SJSA1 (cell line): Measurements from ENCODE around the gene KRTAP10-3. TPM values are rescaled to one million over a fixed set of nuclear protein-coding genes. Genes with fewer than 3 reads are reported as not detected.

Source experiments
- DNase-seq, 2 experiments: peaks; one replicate each; pipeline ENCODE4 v3.0.0-alpha.2; 2015 to 2020; ENCODE audit warnings: low spot score in 2 of 2, low read depth in 1 of 2
- H3K27ac ChIP-seq: fragments of 250-450 bp; sonication (Bioruptor Pico); 2 replicates; pipeline ENCODE4 v1.5.1; 2020; ENCODE audit warnings: mild to moderate bottlenecking, moderate library complexity
- H3K27me3 ChIP-seq: fragments of 250-450 bp; sonication (Bioruptor Pico); replicated peaks from 2 replicates; pipeline ENCODE4 v1.5.1; 2020; ENCODE audit warnings: mild to moderate bottlenecking, moderate library complexity
- H3K36me3 ChIP-seq: fragments of 250-450 bp; sonication (Bioruptor Pico); 2 replicates; pipeline ENCODE4 v1.5.1; 2020; ENCODE audit warnings: mild to moderate bottlenecking
- H3K4me1 ChIP-seq: fragments of 250-450 bp; sonication (Bioruptor Pico); replicated peaks from 2 replicates; pipeline ENCODE4 v1.6.1; 2021; ENCODE audit warnings: mild to moderate bottlenecking
- H3K4me3 ChIP-seq: fragments of 250-450 bp; sonication (Bioruptor Pico); 2 replicates; pipeline ENCODE4 v1.5.1; 2020; ENCODE audit warnings: mild to moderate bottlenecking
- H3K9me3 ChIP-seq: fragments of 250-450 bp; sonication (Bioruptor Pico); replicated peaks from 2 replicates; pipeline ENCODE4 v1.5.1; 2020; ENCODE audit warnings: mild to moderate bottlenecking
- total RNA-seq: library from RNA; depleted of rRNA; stranded (reverse); fragments of >200 nt; shearing (Covaris generic); gene quantifications from 2 replicates; pipeline ENCODE4 v1.2.3, GENCODE V29; 2014

Gene KRTAP10-3
- total RNA-seq, 1 experiment from 2014 or later = not detected

DNA sequence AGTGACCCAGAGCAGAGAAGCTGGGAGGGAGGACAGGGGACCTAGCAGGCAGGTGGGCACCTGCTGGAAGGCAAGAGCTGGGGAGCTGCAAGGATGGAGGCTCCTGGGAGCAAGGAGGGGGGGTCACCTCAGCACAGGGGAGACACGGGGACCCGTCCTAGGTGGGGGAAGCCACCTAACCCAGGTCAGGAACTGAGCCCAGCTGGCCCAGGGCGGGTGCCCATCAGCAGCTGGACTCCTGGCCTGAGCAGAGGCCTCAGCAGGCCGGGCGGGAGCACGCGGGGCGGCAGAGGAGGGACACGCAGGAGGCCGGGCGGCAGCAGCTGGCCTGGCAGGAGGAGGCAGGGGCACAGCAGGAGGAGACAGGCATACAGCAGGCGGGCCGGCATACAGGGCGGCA, 19.5 kb downstream of the KRTAP10-3 start:
- Histone ChIP-seq H3K36me3 (no peaks in the 10 kb centered on the region), H3K9me3 (no peaks in the 10 kb centered on the region), H3K4me1 (no peaks in the 10 kb centered on the region), H3K27ac (no peak overlapping the region), H3K27me3 (peaks cover 3% of the 10 kb centered on the region; the same call in 1 of the 2 replicates), H3K4me3 (no peak overlapping the region)
- no peak for DNase-seq

DNA sequence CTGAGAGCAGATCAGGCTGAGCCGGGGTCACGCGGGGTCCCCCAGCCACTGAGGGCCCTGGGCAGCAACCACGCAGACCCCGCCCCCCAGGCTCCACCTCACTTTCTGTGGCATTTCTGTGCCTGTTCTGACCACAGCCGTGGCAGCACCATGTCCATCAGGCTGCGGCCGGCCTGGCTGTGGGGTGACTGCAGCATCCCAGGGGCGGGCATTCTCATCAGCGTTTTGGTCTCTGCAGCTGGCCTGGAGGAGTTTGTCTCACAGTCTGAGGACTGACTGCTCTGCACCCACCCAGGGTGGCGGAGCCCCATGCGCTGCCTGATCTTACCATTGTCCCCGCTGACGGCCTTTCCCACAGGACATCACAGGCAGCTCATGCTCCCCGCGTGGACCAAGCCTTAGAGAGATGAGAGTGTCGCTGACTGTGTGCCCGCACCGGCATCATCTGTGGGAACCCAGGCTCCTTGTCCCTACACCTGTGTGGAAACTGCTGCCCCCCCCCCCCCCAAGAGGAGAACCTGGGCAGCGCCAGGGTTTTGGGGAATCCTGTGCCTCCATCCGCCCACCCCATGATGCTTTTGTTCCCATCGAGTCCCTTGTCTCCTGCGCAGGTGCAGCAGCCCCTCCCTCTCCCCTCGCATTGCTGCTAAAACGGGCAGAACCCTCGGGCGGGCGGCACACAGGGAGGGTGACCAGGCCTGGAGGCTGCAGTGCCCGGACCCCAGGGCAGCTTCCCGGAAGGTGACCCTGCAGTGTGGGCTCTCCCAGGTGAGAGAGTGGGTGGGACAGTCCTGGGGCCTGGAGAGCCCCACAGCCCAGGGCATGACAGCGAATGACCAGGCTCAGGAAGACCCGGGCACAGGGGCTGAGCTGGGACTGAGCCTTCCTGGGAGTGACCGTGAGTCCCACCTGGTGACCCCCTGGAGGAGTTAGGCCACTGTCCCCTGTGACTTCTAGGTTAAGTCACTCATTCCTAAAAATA, 20.4 kb downstream of the KRTAP10-3 start:
- Histone ChIP-seq H3K9me3 (no peaks in the 10 kb centered on the region), H3K27ac (no peak overlapping the region), H3K27me3 (peaks cover 3% of the 10 kb centered on the region; the same call in 1 of the 2 replicates), H3K4me3 (no peak overlapping the region), H3K4me1 (no peaks in the 10 kb centered on the region), H3K36me3 (no peaks in the 10 kb centered on the region)
- no peak for DNase-seq

DNA sequence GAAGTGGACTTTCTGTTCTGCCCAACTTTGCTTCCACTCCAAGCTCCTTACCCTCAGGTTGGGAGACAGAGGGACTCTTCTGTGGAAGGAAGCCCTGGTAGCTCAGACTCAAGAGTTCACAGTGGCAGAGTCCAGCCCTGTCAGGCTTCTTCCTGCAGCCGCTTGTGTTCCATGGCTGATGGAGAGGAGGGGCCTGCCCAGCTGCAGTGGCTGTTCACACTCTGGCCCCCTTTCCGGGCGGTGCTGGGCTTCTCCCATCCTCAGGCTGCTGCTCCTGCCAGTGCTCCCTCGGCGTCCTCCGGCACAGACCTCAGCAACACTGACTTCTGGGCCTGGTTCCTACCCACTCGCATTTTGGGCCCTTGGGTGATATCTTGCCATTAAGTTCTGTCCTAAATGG, 22.6 kb downstream of the KRTAP10-3 start:
- no peak overlapping the region for H3K27ac ChIP-seq
- H3K36me3 ChIP-seq = no peaks in the 10 kb centered on the region
- peak in 1 of 2 experiments; percentile 38 for DNase-seq
- peaks cover 3% of the 10 kb centered on the region; the same call in 1 of the 2 replicates for H3K27me3 ChIP-seq
- H3K4me1 ChIP-seq = no peaks in the 10 kb centered on the region
- no peak overlapping the region for H3K4me3 ChIP-seq
- H3K9me3 ChIP-seq = no peaks in the 10 kb centered on the region

DNA sequence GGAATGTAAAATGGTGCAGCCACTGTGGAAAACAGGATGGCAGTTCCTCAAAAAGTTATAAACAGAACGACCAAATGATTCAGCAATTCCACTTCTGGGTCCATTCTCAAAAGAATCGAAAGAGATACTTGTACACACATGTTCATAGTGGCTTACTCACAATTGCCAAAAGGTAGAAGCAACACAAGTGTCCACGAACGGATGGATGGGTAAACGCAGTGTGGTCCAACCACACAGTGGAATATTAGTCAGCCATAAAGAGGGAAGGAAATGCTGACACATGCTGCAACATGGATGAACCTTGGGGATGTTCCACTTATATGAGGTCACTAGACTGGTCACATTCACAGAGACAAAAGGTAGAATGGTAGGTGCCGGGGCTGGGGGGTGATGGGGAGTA, 23.9 kb downstream of the KRTAP10-3 start:
- Histone ChIP-seq H3K4me3 (no peak overlapping the region), H3K36me3 (no peaks in the 10 kb centered on the region), H3K27me3 (peaks cover 3% of the 10 kb centered on the region; the same call in 1 of the 2 replicates), H3K4me1 (no peaks in the 10 kb centered on the region), H3K9me3 (no peaks in the 10 kb centered on the region), H3K27ac (no peak overlapping the region)
- DNase-seq = no peak

DNA sequence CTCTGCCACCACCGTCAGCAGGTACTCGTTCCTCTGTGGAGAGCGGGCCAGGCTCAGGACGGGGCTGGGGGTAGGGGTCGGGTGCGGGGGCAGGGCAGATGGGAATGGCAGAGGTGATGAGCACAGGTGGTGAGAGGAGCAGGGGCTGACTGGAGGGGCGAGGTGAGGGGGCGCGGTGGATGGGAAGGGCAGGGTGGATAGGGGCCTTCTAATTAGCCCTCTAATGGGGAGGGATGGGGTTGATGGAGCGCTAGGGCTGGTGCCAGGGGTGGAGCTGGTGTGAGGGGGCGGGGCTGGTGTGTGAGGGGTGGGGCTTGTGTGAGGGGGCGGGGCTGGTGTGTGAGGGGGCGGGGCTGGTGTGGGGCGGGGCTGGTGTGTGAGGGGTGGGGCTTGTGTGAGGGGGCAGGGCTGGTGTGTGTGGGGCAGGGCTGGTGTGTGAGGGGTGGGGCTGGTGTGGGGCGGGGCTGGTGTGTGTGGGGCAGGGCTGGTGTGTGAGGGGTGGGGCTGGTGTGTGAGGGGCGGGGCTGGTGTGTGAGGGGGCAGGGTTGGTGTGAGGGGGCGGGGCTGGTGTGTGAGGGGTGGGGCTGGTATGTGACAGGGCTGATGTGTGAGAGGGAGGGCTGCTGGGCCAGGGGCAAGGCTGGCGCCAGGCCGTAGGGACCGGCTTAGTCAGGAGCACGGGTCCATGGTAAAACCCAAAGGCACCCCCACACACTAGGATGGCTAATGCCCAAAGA, 24.5 kb downstream of the KRTAP10-3 start:
- H3K27me3 ChIP-seq = peaks cover 3% of the 10 kb centered on the region; the same call in 1 of the 2 replicates
- H3K36me3 ChIP-seq = no peaks in the 10 kb centered on the region
- H3K4me3 ChIP-seq = no peak overlapping the region
- no peaks in the 10 kb centered on the region for H3K9me3 ChIP-seq
- no peak overlapping the region for H3K27ac ChIP-seq
- no peak for DNase-seq
- no peaks in the 10 kb centered on the region for H3K4me1 ChIP-seq

DNA sequence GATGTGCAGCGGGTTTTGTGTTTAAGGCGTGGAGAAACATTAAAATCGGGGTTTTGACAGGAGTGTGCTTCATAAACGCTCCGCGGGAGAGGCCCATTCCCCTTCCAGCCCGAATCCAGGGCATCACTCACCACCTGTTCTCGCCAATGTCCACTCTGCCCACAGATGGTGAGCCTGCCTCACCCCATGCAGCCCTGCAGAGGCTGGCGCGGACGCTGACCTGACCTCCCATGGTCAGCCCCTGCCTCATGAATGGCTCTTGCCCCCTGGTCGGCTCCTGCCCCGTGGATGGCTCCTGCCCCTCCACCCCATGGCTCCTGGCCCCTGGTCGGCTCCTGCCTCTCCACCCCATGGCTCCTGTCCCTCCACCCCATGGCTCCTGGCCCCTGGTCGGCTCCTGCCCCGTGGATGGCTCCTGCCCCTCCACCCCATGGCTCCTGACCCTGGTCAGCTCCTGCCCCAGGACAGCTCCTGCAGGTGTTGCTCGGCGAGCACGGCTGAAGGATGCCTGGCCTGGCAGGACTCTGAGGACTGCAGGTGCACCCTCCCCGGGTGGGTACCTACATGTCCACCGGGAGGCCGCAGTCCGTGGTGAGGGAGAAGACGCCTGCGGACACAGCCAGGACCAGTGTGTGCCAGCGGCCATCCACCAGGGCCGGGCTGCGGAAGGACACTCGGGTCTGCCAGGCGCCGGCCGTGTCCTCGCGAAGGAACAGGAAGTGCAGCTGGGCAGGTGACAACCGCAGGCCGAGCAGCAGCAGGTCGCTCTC, 25.3 kb downstream of the KRTAP10-3 start:
- no peak overlapping the region for H3K27ac ChIP-seq
- no peak for DNase-seq
- H3K27me3 ChIP-seq = peaks cover 3% of the 10 kb centered on the region; the same call in 1 of the 2 replicates
- no peaks in the 10 kb centered on the region for H3K4me1 ChIP-seq
- H3K9me3 ChIP-seq = no peaks in the 10 kb centered on the region
- H3K36me3 ChIP-seq = no peaks in the 10 kb centered on the region
- no peak overlapping the region for H3K4me3 ChIP-seq

DNA sequence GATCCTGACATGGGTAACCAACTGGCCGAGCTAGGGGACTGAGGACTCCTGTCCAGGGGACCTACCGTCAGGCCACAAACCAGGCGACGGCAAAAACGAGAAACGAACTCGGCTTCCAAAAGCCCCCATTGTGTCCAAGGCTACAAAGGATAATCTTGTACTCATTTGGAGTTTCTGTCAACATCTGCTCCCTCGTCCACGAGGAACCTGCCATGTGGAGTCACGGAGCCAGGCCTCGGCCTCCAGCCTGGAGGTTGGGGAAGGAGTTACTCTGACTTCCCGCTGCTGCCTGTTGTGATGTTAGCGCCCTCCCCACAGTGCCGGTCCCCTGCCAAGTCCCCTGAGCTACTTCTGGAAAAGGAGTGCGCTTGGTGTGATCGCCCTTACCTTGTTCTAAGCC, 25.9 kb downstream of the KRTAP10-3 start:
- H3K36me3 ChIP-seq = no peaks in the 10 kb centered on the region
- H3K27ac ChIP-seq = no peak overlapping the region
- H3K9me3 ChIP-seq = no peaks in the 10 kb centered on the region
- DNase-seq = no peak
- no peaks in the 10 kb centered on the region for H3K4me1 ChIP-seq
- H3K27me3 ChIP-seq = peaks cover 3% of the 10 kb centered on the region; the same call in 1 of the 2 replicates
- no peak overlapping the region for H3K4me3 ChIP-seq

DNA sequence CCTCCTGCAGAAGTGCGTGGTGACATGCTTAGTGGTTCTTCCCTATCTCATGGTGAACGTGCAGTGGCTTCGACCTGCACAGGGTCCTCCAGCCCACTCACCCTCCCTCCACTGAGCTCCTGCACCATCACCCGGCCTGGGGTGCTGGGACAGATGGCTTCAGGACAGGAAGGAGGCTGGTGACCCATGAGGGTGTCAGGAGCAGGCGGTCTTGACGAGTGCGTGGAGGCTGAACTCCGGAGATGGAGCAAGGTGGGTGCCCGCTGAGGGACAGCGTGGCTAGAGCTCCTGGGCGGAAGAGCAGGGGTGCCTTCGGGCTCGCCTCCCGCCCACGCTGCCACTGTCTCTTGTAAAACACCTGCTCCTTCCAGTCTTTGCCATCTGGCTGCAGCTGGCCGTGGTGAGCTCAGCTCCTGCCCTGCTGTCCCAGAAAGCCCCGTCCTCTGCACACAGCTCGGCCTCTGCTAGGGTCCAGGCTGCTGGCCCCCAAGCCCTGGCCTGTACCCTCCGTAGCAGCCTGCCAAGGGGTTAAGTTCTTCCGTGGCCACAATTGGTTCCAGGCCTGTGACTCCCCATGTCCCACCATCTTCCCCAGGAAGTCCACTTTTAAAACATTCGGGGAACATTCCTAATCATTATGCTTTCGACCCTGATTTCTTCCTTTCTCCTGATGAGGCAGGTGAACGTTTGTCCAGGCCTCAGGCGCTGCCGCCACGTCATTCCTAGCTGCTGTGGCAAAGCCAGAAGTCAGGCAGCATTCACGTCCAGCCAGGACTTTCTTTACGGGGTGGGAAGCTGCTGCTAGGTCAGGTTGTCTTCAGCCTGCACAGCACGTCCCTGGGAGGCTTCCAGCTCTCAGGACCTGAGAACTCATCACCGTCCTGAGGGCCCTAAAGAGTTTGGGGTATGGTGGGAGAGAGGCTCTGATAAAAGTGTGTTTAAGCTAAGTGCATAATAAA, 26.7 kb downstream of the KRTAP10-3 start:
- H3K4me3 ChIP-seq = no peak overlapping the region
- no peaks in the 10 kb centered on the region for H3K4me1 ChIP-seq
- H3K27ac ChIP-seq = no peak overlapping the region
- no peaks in the 10 kb centered on the region for H3K36me3 ChIP-seq
- H3K9me3 ChIP-seq = no peaks in the 10 kb centered on the region
- H3K27me3 ChIP-seq = peaks cover 3% of the 10 kb centered on the region; the same call in 1 of the 2 replicates
- DNase-seq = no peak

DNA sequence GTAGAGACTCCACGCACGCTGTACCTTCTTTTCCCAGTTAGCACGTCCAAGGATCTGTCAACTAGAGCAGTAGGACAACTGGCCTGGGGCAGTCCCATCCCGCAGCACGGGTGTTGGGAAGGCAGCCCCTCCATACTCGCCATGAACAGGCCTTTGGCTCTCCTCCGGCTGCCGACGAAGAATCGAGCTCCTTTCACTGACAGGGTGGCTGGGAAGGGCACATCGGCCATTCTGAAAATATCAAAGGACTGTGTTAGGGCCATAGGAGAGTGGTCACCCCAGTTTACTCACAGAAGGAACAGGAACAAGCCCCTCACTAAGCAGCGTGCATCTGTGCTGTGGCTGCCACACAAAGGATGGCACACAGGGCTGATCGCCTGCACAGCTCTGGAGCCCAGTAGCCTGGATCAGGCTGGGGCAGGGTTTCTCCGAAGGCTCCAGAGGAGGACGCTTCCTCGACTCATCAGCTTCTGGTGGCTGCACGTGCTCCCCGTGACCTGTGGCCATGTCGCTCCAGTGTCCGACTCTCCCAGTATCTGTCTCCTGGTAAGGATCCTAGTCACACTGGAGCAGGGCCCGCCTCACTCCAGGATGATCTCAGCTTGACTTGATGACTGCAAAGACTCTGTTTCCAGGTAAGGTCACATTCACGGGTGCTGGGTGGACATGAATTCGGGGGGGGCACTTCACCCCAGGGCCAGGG, 27.5 kb downstream of the KRTAP10-3 start:
- Histone ChIP-seq H3K27me3 (no peaks in the 10 kb centered on the region), H3K36me3 (no peaks in the 10 kb centered on the region), H3K4me3 (no peak overlapping the region), H3K27ac (no peak overlapping the region), H3K4me1 (no peaks in the 10 kb centered on the region), H3K9me3 (no peaks in the 10 kb centered on the region)
- DNase-seq = no peak

DNA sequence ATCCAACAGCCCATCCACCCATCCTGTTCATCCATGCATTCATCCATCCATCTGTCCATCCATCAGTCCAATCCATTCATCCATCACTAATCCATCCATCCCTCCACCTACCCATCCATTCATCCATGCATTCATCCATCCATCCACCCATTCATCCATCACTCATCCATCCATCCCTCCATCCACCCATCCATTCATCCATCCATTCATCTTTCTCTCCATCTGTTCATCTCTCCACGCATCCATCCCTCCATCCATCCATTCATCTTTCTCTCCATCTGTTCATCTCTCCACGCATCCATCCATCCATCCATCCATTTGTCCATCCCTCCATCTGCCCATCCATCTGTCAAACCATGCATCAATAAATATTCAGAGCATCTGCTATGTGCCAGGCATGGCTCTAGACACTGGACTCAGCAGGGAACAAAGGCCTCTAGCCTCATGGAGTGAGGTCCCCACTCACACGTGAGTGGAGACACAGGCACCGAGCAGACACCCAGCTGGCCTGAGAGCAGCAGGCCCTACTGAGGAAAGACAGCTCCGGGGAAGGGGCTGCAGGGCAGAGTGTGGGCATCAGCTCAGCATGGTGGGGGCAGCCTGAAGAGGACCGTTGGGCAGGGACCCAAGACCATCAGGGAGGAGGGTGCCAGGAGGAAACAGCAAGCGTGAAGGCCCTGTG, 28.2 kb downstream of the KRTAP10-3 start:
- DNase-seq = no peak
- Histone ChIP-seq H3K4me3 (no peak overlapping the region), H3K36me3 (no peaks in the 10 kb centered on the region), H3K27ac (no peak overlapping the region), H3K4me1 (no peaks in the 10 kb centered on the region), H3K9me3 (no peaks in the 10 kb centered on the region), H3K27me3 (no peaks in the 10 kb centered on the region)

DNA sequence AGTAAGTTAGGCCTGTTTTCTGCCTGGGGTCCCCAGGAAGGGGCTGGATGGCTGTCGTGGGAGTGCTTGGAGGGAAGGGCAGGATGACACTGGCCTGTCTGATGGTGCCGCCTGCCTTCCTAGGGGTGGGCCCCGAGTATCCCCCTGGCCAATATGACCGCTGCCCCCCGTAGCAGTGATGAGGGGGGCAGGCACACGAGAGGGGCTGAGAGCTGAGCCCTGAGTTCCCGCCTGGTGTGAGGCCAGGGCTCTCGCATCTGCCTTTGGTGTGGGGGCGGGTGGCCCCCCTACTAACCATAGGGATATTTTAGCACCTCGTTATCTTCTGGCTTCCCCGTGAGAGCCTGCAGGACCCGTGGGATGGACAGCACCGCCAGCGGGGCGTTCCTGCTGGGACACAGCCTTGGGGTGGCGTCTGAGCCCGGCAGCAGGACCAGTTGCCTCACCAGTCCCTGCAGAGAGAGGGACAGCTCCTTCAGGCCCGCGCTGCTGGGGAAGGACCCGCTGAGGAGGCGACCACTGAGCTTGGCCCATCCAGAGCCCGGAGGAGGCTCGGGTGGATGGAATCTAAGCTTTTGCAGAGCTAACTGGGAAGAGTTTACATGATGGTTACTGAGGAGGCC, 29.0 kb downstream of the KRTAP10-3 start:
- no peak for DNase-seq
- Histone ChIP-seq H3K9me3 (no peaks in the 10 kb centered on the region; the same call in 1 of the 2 replicates), H3K4me3 (no peak overlapping the region), H3K27me3 (peaks cover under 1% of the 10 kb centered on the region; the same call in 1 of the 2 replicates), H3K4me1 (no peaks in the 10 kb centered on the region), H3K27ac (no peak overlapping the region), H3K36me3 (no peaks in the 10 kb centered on the region)
